ENCODE measurements around the gene USP6.
"Not testable (repeated sequence)": the region's sequence is repeated elsewhere in the genome, so short reads cannot be mapped to it uniquely, and the experiment has no call there.

USP6 gene

DNA sequence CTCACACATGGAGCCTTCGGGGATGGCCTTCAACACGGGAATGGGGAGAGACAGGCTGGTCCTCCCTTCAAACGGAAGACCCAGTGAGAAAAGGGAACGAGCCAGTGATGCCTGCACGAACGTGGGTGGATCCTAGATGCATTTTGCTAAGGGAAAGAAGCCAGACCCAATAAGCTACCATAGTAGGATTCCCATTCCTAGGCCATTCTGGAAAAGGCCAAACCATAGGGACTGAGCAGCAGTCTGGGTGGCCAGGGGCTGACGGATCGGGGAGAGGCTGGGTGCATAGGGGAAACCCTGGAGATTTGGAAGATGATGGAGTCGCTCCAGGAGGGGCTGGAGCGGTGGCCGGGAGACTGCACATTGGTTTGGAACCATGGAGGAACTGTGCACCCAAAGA is 18.7 kb downstream of the USP6 start:
- in situ Hi-C loops (cut with HindIII; ENCODE audit: low sequenced_read_pairs): not testable (repeated sequence)

- in situ Hi-C loops (cut with HindIII; ENCODE audit: low sequenced_read_pairs): not testable (repeated sequence)
These were observed 19.4 kb downstream of the USP6 start for GRCh38 chr17:5135131-5135712.

GRCh38 chr17:5135726-5136579 is 20.1 kb downstream of the USP6 start:
- in situ Hi-C loops (cut with HindIII; ENCODE audit: low sequenced_read_pairs): no loop called here

DNA sequence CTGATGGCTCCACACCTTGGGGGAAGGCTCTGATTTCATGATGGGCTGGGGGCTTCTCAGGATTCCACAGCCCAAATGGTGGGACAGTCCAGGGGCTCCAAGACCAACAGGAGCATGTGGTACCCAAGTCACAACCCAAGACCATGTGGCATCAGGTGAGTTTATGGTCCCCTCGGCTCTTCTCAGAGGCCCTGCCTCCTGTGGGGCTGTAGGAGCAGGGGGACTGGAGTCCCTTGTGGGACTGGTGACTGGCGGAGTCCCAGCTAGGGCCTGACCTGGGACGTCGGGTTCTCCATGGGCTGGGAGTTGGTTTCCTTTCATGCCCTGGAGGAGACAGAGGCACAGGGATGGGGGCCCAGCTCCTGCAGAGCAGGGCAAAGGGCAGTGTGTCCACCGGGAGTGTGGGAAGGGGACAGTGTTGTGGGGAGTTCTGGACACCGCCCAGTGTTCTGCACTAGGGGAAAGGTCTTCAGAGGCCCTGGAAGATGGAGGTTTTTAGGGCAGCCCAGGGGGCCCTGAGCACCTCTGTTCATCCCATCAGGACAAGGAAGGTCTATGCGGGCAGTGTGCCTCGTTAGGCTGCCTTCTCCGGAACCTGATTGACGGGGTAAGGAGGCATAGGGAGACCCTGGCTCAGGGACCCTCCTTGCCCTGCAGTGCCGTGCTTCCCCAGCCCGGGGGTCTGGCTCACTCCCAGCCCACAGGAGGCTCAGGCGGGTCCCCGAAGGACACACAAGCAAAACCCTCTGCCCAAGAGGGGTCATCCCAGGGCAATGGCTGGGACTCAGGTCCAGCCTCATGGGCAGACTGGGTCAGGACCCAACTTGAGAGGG is 21.0 kb downstream of the USP6 start:
- in situ Hi-C loops (cut with HindIII; ENCODE audit: low sequenced_read_pairs): not testable (repeated sequence)

DNA sequence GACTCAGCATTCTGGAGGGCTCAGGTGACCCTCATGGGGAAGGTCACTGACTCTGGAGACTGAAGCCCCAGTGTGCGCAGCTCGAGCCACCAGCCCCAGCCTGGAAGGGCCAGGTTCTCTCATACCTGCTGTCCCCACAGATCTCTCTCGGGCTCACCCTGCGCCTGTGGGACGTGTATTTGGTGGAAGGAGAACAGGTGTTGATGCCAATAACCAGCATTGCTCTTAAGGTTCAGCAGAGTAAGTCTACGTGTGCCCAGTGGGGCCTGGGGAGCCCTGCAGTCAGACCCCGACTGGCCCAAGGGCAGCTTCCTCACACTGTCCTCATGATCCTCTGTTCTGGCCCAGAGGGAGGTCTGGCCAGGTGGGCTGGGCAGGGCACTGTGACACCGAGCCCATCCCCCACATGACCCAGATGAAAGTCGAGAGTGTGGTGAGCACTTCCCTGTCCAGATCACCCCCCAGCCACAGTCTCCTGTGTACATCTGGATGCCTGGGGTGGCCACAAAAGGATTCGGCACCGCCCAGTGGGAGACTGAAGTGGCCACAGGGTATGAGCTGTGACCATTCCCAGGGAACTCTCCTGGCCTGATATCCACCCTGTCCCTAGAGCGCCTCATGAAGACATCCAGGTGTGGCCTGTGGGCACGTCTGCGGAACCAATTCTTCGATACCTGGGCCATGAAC is 21.8 kb downstream of the USP6 start:
- in situ Hi-C loops (cut with HindIII; ENCODE audit: low sequenced_read_pairs): not testable (repeated sequence)

DNA sequence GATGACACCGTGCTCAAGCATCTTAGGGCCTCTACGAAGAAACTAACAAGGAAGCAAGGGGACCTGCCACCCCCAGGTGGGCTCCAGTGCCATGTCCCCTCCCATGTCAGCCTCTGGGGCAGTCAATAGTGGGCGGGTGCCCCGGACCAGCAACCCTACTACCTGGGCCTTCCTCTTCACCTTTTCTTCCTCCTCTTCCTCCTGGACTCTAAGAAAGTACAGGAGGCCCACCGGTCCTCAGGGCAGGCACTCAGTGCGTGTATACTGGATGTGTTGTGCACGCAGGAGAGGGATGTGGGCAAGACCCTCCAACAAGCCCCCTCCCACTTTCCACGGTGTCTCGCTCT is 22.3 kb downstream of the USP6 start:
- in situ Hi-C loops (cut with HindIII; ENCODE audit: low sequenced_read_pairs): not testable (repeated sequence)

DNA sequence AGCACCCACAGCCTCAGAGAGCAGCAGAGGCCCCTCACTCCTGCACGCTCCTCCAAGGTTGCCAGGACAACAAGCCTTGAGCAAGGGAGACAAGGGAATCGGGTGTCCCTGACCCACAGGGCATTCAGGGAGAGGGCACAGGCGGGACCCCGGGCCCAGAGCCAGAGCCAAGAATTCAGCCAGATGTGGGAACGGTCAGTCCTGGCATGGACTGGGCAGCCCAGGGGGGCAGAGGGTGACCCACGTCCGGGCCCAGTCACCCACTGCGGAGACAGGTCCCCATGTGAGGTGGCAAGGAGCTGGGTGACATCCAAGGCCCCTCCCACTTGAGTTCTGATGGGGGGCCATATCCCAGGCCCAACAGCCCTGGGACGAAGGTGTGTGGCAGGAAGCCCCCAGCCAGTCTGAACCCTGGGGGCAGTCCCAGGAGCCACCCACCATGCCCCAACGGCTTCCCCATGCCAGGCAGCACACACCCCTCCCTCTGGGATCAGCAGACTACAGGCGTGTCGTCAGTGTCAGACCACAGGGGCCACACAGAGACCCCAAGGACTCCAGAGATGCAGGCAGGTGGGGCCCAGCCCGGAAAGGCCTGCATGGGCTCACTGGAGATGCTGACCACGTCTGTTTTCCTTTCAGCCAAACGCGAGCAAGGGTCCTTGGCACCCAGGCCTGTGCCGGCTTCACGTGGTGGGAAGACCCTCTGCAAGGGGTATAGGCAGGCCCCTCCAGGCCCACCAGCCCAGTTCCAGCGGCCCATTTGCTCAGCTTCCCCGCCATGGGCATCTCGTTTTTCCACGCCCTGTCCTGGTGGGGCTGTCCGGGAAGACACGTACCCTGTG is 23.0 kb downstream of the USP6 start:
- in situ Hi-C loops (cut with HindIII; ENCODE audit: low sequenced_read_pairs): no loop called here

DNA sequence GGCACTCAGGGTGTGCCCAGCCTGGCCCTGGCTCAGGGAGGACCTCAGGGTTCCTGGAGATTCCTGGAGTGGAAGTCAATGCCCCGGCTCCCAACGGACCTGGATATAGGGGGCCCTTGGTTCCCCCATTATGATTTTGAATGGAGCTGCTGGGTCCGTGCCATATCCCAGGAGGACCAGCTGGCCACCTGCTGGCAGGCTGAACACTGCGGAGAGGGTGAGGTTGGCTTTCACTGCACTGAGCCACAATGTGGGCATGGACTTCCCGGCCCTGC is 23.6 kb downstream of the USP6 start:
- in situ Hi-C loops (cut with HindIII; ENCODE audit: low sequenced_read_pairs): no loop called here

GRCh38 chr17:5142877-5143276 is 27.0 kb downstream of the USP6 start:
- in situ Hi-C loops (cut with HindIII; ENCODE audit: low sequenced_read_pairs): not testable (repeated sequence)

DNA sequence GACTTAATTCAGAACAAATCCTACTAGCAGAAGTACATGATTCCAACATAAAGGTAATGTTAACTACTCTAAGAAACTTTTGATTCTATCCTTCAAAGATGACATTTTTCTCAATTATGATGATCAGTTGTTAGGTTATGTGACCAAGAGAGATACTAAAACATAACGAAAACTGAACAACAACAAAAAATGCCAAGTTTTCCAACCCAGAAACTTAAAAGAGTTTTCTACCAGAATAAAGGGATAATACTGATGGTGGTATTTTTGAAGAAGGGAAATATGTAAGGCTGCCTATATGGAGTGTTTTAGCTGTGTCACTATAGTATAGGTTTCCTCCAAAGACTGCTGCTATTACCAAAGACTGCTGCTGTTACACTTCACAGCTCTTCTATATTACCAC is 30.3 kb downstream of the USP6 start:
- in situ Hi-C loops (cut with HindIII; ENCODE audit: low sequenced_read_pairs): not testable (repeated sequence)

DNA sequence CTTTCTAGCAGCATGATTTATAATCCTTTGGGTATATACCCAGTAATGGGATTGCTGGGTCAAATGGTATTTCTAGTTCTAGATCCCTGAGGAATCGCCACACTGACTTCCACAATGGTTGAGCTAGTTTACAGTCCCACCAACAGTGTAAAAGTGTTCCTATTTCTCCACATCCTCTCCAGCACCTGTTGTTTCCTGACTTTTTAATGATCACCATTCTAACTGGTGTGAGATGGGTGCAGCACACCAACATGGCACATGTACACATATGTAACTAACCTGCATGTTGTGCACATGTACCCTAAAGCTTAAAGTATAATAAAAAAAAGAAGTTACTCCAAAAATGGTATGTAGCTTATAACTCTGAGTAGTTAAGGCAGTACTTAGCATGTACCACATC is 44.9 kb downstream of the USP6 start:
- in situ Hi-C loops (cut with HindIII; ENCODE audit: low sequenced_read_pairs): not testable (repeated sequence)

DNA sequence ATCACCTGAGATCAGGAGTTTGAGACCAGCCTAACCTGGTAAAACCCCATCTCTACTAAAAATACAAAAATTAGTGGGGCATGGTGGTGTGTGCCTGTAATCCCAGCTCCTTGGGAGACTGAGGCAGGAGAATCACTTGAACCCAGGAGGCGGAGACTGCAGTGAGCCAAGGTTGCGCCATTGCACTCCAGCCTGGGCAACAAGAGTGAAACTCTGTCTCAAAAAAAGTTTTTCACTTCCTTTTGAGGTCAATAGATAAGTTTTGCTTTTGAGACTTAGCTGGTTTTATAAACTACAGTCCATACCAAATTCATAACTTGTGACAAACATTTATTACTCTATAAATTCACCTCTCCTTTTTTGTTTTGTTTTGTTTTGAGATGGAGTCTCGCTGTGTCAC is 46.0 kb downstream of the USP6 start:
- in situ Hi-C loops (cut with HindIII; ENCODE audit: low sequenced_read_pairs): not testable (repeated sequence)

GRCh38 chr17:5164436-5164835 is 48.6 kb downstream of the USP6 start:
- in situ Hi-C loops (cut with HindIII; ENCODE audit: low sequenced_read_pairs): no loop called here

GRCh38 chr17:5165791-5166564 is 50.1 kb downstream of the USP6 start:
- in situ Hi-C loops (cut with HindIII; ENCODE audit: low sequenced_read_pairs): not testable (repeated sequence)

GRCh38 chr17:5175027-5175426 is 59.2 kb downstream of the USP6 start:
- in situ Hi-C loops (cut with HindIII; ENCODE audit: low sequenced_read_pairs): not testable (repeated sequence)

DNA sequence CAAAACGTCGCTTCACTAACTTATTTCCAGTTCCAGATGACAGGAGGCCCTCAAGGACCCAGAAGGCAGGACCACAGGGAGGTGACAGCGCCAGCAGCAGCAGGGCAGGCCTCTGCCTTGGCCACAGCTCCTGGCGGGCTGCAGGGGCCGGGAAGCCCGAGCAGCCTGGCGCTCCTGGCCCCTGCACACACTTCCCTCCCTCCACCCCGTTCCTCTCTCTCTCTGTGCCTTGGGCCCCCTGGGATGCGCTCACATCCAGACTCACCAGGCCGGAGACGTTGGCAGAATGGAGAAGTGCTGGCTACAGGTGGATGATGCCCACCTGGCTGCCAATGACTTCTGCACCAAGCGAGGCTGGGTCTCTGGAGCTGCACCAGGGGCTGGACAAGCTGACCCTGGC is 63.2 kb downstream of the USP6 start:
- in situ Hi-C loops (cut with HindIII; ENCODE audit: low sequenced_read_pairs): no loop called here

GRCh38 chr17:5181509-5182305 is 65.9 kb downstream of the USP6 start:
- in situ Hi-C loops (cut with HindIII; ENCODE audit: low sequenced_read_pairs): no loop called here

- in situ Hi-C loops (cut with HindIII; ENCODE audit: low sequenced_read_pairs): no loop called here
These were observed 67.0 kb downstream of the USP6 start for GRCh38 chr17:5182597-5183409.

Data from DLD1 (cell line).